DOHH2 (cell line): ENCODE results near the gene CAMKK1.

Source experiments
- H3F3A ChIP-seq: fragments of 200-600 bp; sonication (generic), shearing (Covaris generic); 2 replicates; pipeline ENCODE4 v1.6.0; 2016; ENCODE audit warnings: antibody characterized with exemption, mild to moderate bottlenecking; ENCODE audit not compliant: control insufficient read depth, insufficient read depth
- H3K27ac ChIP-seq: fragments of 200-600 bp; sonication (generic); 2 replicates; pipeline ENCODE4 v1.5.1; 2014; ENCODE audit warnings: low read depth, mild to moderate bottlenecking, low read length, moderate library complexity
- H3K27me3 ChIP-seq: fragments of 200-600 bp; sonication (generic); 2 replicates; pipeline ENCODE4 v1.6.1; 2014; ENCODE audit warnings: mild to moderate bottlenecking, low read length, mixed read lengths; ENCODE audit not compliant: control insufficient read depth
- H3K36me3 ChIP-seq: fragments of 200-600 bp; sonication (generic); 2 replicates; pipeline ENCODE4 v1.6.1; 2014; ENCODE audit warnings: mild to moderate bottlenecking, low read length, moderate library complexity, mixed read lengths; ENCODE audit not compliant: control insufficient read depth
- H3K4me1 ChIP-seq: fragments of 200-600 bp; sonication (generic); 2 replicates; pipeline ENCODE4 v1.6.1; 2014; ENCODE audit warnings: mild to moderate bottlenecking, low read length, mixed read lengths; ENCODE audit not compliant: control insufficient read depth
- H3K4me2 ChIP-seq: fragments of 200-600 bp; sonication (generic); 2 replicates; pipeline ENCODE4 v1.6.0; 2014; ENCODE audit warnings: mild to moderate bottlenecking, low read length, moderate library complexity
- H3K4me3 ChIP-seq: fragments of 200-600 bp; sonication (generic); 2 replicates; pipeline ENCODE4 v1.5.1; 2014; ENCODE audit warnings: mild to moderate bottlenecking, low read length, mixed read lengths
- H3K79me2 ChIP-seq: fragments of 200-600 bp; sonication (generic); 2 replicates; pipeline ENCODE4 v1.6.1; 2014; ENCODE audit warnings: mild to moderate bottlenecking, low read length, mixed read lengths; ENCODE audit not compliant: control insufficient read depth
- H3K9me2 ChIP-seq: fragments of 200-600 bp; sonication (generic); replicated peaks from 2 replicates; pipeline ENCODE4 v1.6.1; 2014; ENCODE audit warnings: mild to moderate bottlenecking, low read length, mixed read lengths; ENCODE audit not compliant: control insufficient read depth
- H3K9me3 ChIP-seq: fragments of 200-600 bp; sonication (generic); 2 replicates; pipeline ENCODE4 v1.6.1; 2014; ENCODE audit warnings: antibody characterized with exemption, low read length, mixed read lengths; ENCODE audit not compliant: control insufficient read depth, insufficient read depth
- H4K20me1 ChIP-seq: fragments of 200-600 bp; sonication (generic); 2 replicates; pipeline ENCODE4 v1.6.0; 2014; ENCODE audit warnings: low read depth, mild to moderate bottlenecking, antibody characterized with exemption, low read length, moderate library complexity; ENCODE audit not compliant: control insufficient read depth, insufficient read depth
- EZH2phosphoT487 ChIP-seq: fragments of 200-600 bp; sonication (generic); IDR thresholded peaks from 2 replicates; pipeline ENCODE4 v1.6.1; 2017; ENCODE audit warnings: borderline replicate concordance, mild to moderate bottlenecking, antibody characterized with exemption, low read length, moderate library complexity, mixed read lengths
- TF ChIP-seq, protein P1 (sequence below): fragments of 200-600 bp; sonication (generic); IDR thresholded peaks from one replicate; pipeline ENCODE4 v1.5.1; 2014; ENCODE audit warnings: antibody characterized with exemption, mild to moderate bottlenecking, low read depth, low read length; ENCODE audit not compliant: poor library complexity, severe bottlenecking

Gene CAMKK1

DNA sequence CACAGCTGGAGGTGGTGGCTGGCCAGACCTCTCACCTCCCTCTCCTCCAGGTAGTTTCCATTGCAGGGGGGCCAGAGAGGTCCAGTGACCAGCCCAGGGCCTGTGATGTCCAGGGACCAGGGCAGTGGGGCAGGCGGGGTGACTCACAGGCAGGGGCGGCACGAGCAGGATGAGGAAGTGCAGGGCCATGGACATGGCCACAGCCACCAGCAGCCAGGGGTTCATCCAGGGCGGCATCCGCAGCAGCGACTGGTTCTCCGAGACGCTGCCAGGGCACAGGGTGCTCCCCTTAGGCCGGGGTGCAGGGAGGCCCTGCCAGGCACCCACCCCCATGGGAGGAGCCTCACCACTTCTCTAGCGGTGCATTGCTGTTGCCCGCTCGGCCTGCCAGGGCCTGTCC is 36.3 kb upstream of the CAMKK1 start:
- peaks cover 92% of the 10 kb centered on the region for H3K36me3 ChIP-seq
- H3K9me2 ChIP-seq: no peaks in the 10 kb centered on the region
- H3K4me2 ChIP-seq: no peak overlapping the region
- peaks cover 12% of the 10 kb centered on the region for H3F3A ChIP-seq
- no peak overlapping the region for H3K27ac ChIP-seq
- H3K79me2 ChIP-seq: no peaks in the 10 kb centered on the region
- no peaks in the 10 kb centered on the region for H4K20me1 ChIP-seq
- no peaks in the 10 kb centered on the region for H3K27me3 ChIP-seq
- no peak for TF ChIP-seq EZH2phosphoT487
- TF ChIP-seq, protein P1, sequence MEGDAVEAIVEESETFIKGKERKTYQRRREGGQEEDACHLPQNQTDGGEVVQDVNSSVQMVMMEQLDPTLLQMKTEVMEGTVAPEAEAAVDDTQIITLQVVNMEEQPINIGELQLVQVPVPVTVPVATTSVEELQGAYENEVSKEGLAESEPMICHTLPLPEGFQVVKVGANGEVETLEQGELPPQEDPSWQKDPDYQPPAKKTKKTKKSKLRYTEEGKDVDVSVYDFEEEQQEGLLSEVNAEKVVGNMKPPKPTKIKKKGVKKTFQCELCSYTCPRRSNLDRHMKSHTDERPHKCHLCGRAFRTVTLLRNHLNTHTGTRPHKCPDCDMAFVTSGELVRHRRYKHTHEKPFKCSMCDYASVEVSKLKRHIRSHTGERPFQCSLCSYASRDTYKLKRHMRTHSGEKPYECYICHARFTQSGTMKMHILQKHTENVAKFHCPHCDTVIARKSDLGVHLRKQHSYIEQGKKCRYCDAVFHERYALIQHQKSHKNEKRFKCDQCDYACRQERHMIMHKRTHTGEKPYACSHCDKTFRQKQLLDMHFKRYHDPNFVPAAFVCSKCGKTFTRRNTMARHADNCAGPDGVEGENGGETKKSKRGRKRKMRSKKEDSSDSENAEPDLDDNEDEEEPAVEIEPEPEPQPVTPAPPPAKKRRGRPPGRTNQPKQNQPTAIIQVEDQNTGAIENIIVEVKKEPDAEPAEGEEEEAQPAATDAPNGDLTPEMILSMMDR: no peak
- H3K4me3 ChIP-seq: no peak overlapping the region
- no peaks in the 10 kb centered on the region for H3K9me3 ChIP-seq
- H3K4me1 ChIP-seq: peaks cover 6% of the 10 kb centered on the region

DNA sequence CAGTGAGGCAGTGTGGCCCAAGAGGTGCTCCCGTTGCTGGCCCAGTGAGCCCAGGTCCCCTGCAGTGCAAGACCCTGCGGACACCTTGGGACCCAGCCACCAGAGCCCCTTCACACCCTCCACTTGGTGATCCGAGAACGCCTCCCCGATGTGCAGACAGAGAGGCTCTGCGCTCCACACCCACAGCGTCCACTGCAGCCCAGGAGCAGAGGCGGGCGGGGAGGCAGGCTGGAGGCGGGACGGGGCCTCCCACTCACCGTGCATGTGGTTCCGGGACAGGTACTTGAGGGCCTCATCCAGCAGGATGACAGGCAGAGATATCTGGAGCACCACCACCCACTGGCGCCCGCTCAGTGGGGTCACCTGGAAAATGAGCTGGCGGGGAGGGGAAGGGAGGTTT is 35.6 kb upstream of the CAMKK1 start:
- H3K4me3 ChIP-seq: no peak overlapping the region
- no peaks in the 10 kb centered on the region for H3K27me3 ChIP-seq
- peaks cover 17% of the 10 kb centered on the region for H3F3A ChIP-seq
- TF ChIP-seq, protein P1: no peak
- TF ChIP-seq EZH2phosphoT487: no peak
- no peak overlapping the region for H3K4me2 ChIP-seq
- H3K79me2 ChIP-seq: no peaks in the 10 kb centered on the region
- H3K4me1 ChIP-seq: peaks cover 14% of the 10 kb centered on the region
- H3K36me3 ChIP-seq: peaks cover 90% of the 10 kb centered on the region
- H3K9me2 ChIP-seq: no peaks in the 10 kb centered on the region
- H4K20me1 ChIP-seq: no peaks in the 10 kb centered on the region
- no peaks in the 10 kb centered on the region for H3K9me3 ChIP-seq
- no peak overlapping the region for H3K27ac ChIP-seq

DNA sequence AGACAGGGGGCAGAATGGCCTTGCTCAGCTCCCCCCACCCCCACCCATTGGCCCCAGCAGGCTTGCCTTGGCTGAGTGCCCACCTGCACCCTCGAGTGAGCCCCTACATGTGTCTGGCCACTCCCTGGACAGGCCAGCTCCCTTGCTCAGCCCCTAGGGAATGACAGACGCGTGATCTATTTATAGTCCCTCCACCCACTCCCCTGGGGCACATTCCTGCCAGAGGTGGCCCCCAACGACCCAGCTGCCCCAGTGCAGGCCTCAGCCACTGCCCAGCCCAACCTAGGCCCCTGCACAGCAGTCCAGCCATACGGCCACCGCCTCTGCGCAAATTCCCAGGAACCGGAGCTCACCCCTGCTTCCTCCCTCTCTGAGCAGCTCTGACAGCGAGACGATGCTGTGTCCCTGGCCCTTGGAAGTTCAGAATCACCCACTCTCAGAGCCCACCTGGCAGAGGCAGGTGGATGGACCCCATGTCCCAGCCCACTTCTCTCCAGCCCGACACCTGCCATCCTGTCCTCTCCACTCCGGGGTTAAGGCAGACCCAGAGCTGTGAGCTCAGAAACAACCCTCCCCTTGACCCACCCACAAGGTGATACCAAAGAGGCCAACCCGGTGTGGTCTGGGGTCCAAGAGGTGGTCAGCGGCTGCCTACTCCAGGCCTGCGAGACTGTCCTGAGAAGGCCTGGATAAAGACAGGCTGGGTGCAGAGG is 34.9 kb upstream of the CAMKK1 start:
- Histone ChIP-seq H3K4me1 (peaks cover 20% of the 10 kb centered on the region), H3K36me3 (peaks cover 87% of the 10 kb centered on the region), H3K9me2 (no peaks in the 10 kb centered on the region), H3F3A (peaks cover 18% of the 10 kb centered on the region), H3K27ac (no peak overlapping the region), H3K27me3 (no peaks in the 10 kb centered on the region), H4K20me1 (no peaks in the 10 kb centered on the region), H3K4me3 (no peak overlapping the region), H3K79me2 (no peaks in the 10 kb centered on the region), H3K9me3 (no peaks in the 10 kb centered on the region), H3K4me2 (no peak overlapping the region)
- TF ChIP-seq, protein P1: no peak
- no peak for TF ChIP-seq EZH2phosphoT487
